ENCODE measurements around the gene HTR6.

DNA sequence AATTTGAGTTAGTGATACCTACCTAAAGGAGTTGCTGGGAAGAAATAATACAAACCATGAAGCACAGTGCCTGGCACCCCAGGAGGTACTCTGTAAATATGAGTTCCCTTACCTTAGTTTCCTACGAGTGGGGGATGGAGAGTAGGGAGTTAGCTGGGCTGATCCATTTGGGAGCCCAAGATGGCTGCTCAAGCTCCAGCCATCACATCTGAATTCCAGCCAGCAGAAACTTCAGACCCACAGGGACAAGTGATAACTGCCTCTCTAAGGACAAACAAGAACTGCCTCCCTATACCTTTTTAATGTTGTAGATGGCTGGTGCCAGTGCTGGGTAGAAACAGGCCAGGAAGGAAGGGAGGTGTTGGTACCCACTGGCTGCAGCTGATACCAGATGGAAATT is 22.7 kb downstream of the HTR6 start:
- TF ChIP-seq, protein P1, sequence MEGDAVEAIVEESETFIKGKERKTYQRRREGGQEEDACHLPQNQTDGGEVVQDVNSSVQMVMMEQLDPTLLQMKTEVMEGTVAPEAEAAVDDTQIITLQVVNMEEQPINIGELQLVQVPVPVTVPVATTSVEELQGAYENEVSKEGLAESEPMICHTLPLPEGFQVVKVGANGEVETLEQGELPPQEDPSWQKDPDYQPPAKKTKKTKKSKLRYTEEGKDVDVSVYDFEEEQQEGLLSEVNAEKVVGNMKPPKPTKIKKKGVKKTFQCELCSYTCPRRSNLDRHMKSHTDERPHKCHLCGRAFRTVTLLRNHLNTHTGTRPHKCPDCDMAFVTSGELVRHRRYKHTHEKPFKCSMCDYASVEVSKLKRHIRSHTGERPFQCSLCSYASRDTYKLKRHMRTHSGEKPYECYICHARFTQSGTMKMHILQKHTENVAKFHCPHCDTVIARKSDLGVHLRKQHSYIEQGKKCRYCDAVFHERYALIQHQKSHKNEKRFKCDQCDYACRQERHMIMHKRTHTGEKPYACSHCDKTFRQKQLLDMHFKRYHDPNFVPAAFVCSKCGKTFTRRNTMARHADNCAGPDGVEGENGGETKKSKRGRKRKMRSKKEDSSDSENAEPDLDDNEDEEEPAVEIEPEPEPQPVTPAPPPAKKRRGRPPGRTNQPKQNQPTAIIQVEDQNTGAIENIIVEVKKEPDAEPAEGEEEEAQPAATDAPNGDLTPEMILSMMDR (IDR thresholded peaks at IDR 0.05), result no peak
- TF ChIP-seq EP300 (IDR thresholded peaks at IDR 0.05) (no peak), POLR2AphosphoS5 (IDR thresholded peaks at IDR 0.05) (no peak), POLR2A (IDR thresholded peaks at IDR 0.05; ENCODE audit: low read depth) (no peak)

Measured in esophagus muscularis mucosa (tissue), 4 donors.